Skeletal muscle cell (primary cell): ENCODE measurements around the gene ETF1.
"Not testable (repeated sequence)": the region's sequence is repeated elsewhere in the genome, so short reads cannot be mapped to it uniquely, and the experiment has no call there.

Experiments
- DNase-seq: peaks from one replicate; pipeline ENCODE4 v3.0.0-alpha.2; 2010; ENCODE audit warnings: low read depth
- H3K4me3 ChIP-seq: 2 replicates; pipeline ENCODE4 v1.5.1; 2011; ENCODE audit warnings: low read depth, mild to moderate bottlenecking, control low read depth, low read length, moderate library complexity

The ETF1 gene

DNA sequence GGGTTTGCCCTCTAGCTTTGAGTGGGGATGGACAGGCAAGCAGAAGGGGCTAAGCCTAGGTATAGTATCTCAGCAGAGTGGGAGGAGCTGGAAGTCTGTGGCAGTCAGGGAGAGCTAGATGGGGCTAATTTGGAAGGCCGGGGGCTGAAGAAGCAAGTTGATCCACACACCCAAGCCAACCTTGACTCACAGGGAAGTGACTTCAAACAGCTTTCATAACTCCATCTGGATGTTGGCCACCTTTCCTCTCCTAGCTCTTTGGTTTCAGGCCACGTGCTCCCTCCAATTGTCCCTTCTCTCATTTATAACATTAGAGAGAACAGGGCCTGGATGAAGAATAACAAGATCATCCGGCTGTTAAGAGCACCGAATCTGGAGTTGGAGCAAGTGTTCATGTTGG is 40.9 kb downstream of the ETF1 start:
- H3K4me3 ChIP-seq: no peak overlapping the region
- no peak for DNase-seq

DNA sequence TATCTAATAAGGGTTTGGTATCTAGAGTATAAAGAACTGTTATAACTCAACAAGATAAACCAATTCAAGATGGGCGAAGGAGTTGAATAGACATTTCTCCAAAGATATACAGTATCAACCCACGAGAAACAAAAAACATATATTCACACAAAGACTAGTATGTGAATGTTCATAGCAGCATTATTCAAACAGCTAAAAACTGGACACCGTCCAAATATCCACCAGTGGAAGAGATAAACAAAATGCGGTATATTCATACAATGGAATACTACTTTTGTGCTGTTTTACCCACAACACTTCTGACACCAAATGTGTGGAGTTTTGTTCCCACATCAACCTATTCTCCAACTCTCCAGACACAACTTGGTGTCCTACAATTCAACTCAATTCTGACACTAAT is 44.7 kb downstream of the ETF1 start:
- DNase-seq: no peak
- H3K4me3 ChIP-seq: no peak overlapping the region

DNA sequence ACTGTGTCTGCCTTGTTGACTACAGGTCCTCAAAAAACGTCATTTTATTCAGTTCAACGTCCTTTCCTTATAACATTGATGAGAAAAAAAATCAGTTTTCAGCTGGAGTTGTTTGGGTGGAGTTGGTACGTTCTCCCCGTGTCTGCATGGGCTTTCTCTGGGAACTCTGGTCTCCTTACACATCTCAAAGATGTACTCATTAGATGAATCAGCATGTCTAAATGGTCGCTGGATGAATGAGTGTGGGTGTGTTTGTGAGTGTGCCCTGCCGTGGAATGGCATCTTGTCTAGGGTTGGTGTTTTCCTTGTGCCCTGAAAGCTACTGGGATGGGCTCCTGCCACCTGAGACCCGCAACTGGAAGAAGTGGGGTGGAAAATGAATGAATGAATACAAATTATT is 47.7 kb downstream of the ETF1 start:
- H3K4me3 ChIP-seq: no peak overlapping the region
- no peak for DNase-seq

DNA sequence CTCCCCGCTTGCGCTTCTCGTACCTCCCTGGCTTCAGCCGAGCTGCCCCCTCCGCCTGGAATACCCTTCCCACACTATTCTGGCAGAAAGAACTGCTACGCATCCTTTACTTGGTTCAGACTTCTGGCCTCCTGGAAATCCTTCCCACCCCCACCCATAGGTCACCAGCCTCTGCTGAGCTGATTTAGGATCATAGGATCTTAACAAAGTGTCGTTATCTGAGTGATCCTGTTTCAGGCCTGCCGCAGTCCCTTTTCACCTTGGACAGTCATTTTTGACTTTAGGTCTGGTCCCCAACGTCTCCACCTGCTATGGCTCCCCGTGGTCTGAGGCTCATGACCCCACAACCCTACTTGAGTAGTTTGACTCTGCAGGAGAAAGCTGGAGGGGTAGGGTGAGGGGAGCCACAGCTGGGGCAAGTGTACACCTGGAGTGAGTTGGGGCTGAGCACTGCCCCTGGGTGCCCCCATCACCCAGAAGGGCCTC is 50.4 kb downstream of the ETF1 start:
- DNase-seq: no peak
- H3K4me3 ChIP-seq: peak overlapping the region; percentile 50

DNA sequence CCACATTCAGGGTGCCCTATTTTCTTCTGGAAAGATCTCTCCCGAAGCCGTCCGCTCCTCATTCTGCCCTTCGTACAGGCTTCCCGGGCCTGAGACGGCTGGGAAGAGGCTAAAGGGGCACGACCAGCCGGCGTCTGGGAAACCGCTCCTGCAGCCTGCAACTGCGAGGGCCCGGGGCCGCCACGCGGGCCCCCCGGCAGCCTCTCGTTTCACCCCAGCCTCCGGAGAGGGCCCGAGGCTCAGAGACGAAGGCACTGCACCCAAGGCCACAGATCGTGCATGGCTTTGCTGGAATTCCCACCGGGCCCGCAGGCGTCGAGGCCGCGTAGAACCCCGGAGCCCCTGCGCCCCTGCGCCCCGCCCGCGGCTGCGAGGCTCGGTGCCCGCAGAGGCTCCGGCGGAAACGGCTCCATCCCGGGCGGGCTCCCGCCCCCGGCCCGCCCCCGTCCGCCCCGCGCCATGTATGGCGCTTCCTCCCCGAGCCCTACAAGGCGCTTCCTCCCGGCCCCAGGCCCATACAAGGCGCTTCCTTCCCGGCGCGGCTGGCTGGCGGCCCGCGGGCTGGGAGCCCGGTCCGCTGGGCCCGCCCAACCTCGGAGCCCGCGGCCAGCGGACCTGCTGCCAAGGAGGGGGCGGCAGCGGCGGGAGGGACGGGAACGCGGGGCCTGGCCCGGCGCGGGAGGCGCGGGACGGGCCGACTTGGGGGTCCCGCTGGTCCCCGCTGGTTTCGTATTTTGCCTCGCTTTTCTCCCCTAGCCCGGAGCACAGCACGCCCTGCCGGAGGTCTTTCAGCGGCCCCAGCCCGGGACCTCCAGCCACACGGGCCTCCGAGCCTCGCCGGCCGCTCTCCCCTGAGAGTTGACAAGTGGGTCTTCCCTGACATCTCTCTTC is 51.1 kb downstream of the ETF1 start:
- H3K4me3 ChIP-seq: peak overlapping the region; percentile 56
- peak; percentile 75 for DNase-seq

DNA sequence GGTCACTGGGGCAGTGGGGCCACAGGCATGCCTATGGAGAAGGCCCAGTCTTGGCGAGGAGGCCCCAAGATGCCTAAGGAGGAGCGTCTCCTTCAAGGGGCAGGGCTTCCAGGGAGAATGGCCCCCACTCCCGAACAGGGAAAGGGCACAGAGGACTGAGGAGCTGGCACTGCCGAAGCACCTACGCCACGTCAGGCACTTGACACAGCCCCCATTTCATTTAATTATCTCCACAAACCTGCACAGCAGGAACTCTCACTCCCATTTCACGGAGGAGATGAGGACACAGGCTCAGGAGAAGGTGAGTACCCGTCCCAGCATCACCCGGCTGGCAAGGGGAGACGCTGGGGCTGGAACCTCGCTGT is 51.8 kb downstream of the ETF1 start:
- DNase-seq: no peak
- H3K4me3 ChIP-seq: peak overlapping the region; percentile 56

DNA sequence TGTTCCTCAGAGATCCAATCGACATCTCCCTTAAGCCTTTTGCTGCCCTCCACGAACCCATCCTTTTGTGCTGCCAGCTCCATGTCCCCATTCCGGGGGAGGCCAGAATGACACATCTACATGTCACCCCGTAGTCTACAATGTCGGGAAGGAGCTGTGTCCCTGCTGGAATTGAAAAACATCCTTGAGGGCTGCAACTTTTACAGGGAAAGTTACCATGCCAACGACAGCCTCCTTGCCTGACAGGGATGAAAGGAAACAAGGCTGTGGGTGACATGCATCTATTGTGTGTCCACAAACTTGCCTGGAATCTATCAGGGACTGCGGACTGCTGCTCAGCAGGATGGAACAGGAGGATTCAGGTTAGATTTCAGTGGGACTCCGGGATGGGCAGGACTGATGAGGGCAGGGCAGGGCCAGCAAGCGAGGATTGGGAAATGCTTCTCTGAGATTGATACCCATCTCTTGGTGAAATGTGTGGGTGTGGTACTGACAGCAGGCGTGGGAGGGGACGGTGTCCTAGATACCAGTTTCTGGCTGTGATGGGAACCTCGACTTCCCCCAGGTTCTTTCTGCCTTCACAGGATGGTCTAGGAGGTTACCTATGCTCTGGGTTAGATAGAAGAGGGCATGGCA is 52.3 kb downstream of the ETF1 start:
- no peak overlapping the region for H3K4me3 ChIP-seq
- no peak for DNase-seq

DNA sequence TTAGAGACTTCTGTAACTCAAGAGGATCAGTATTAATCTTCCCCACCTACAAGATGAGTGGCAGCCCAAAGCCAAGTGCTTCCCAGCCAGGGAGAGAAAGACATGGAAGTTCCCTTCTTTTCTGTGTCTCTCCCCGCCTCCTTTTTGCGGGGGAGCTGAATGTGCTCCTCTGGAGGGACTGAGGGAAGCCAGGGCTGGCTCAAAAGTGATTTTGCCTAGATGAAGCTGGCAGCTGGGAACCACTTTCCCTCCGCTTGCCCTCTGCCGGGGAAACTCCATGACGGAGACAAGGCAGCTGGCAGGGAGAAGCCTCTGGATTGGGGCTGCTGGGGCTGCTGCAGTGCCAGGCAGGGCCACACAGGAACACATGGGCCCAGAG is 53.4 kb downstream of the ETF1 start:
- no peak for DNase-seq
- no peak overlapping the region for H3K4me3 ChIP-seq

DNA sequence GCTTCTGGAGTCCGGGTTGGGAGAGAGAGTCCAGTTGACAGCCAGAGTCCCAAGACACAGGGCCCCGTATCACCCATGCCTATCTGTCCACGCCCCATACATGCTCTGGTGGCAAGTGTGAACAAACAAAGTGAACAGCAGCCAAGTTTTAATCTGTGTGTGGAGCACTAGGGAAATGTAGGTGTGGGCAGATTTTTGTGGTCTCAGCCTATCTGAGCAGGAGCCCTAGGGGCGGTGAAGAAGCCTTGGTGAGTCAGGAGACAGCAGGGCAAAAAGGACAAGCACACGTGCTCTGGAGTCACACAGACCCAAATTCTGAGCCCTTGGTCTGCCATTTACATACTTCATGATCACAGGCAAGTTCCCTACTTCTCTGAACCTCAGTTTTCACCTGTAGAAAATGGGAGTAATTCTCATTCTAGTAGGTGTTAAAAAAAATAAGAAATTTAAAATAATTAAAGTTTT is 54.5 kb downstream of the ETF1 start:
- H3K4me3 ChIP-seq: no peak overlapping the region
- DNase-seq: no peak

DNA sequence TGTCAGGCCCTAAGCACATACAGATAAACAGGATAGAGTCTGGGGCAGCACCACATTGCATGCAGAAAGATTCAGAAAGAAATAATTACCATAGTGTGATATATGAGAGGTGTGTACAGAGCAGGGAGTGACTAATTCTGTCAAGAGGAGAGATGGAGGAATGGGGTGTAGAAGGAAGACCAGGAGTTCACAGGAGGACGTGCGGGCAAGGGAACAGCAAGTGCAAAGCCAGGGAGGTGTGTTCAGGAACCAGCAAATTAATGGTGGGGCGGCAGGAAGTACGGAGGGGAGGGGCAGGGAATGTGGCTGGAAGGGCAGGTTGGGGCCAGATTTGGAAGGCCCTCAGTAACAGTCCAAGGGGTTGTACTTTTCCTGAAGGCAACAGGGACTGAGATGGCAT is 60.4 kb downstream of the ETF1 start:
- no peak for DNase-seq
- H3K4me3 ChIP-seq: no peak overlapping the region

DNA sequence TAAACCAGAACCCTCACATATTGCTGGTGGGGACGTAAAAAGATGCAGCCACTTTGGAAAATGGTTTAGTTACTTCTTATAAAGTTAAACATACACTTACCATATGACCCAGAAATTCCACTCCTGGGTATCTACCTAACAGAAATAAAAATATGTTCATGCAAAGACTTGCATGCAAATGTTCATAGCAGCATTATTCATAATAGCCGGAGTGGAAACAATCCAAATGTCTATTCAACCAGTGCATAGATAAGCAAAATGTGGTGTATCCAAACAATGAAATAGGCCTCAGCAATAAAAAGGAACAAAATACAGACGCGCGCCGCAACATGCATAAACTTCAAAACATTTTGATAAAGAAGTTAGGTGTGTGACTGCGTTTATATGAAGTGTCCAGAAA is 66.1 kb downstream of the ETF1 start:
- H3K4me3 ChIP-seq: no peak overlapping the region
- no peak for DNase-seq

DNA sequence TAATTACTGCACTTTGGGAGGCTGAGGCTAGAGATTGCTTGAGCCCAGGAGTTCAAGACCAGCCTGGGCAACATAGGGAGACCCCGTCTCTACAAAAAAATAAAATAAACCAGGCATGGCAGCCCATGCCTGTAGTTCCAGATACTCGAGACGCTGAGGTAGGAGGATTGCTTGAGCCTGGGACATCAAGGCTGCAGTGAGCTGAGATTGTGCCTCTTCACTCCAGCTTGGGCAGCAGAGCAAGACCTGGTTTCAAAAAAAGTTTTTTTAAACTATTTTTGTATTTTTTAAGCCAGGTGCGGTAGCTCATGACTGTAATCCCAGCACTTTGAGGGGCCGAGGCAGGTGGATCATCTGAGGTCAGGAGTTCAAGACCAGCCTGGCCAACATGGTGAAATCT is 69.9 kb downstream of the ETF1 start:
- DNase-seq, H3K4me3 ChIP-seq: not testable (repeated sequence)

DNA sequence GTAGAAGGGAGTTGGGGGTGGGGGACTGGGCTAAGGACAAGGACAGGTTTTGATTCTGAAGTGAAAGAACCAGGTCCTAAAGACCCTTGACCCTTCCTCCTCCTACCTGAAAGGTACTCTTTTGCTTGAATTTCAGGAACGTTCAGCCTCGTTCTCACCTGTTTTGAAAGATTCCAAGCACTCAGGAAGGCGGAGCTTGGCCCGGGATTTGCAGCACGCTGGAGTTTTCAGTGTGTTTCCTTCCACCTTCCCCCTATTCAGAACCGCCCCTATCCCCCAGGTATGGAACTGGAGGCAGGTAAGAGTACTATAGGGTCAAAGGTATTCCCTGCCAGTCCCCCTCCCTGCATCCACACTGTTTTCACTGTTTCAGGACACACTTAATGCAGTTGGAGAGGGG is 70.7 kb downstream of the ETF1 start:
- no peak for DNase-seq
- H3K4me3 ChIP-seq: no peak overlapping the region

DNA sequence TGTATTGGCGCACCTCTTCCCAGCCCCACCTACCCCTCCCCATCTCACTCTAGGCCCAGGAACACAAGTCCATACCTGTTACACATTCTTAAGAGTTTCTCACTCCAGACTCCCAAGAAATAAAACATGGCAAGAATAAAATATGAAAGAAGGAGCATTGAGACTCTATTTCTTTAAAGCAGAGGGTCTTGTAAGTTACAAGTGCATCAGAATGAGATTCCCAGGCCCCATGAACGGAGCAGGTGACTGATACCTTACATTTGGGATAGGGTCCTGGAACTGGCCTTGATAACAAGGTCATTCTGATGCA is 72.0 kb downstream of the ETF1 start:
- no peak for DNase-seq
- no peak overlapping the region for H3K4me3 ChIP-seq

DNA sequence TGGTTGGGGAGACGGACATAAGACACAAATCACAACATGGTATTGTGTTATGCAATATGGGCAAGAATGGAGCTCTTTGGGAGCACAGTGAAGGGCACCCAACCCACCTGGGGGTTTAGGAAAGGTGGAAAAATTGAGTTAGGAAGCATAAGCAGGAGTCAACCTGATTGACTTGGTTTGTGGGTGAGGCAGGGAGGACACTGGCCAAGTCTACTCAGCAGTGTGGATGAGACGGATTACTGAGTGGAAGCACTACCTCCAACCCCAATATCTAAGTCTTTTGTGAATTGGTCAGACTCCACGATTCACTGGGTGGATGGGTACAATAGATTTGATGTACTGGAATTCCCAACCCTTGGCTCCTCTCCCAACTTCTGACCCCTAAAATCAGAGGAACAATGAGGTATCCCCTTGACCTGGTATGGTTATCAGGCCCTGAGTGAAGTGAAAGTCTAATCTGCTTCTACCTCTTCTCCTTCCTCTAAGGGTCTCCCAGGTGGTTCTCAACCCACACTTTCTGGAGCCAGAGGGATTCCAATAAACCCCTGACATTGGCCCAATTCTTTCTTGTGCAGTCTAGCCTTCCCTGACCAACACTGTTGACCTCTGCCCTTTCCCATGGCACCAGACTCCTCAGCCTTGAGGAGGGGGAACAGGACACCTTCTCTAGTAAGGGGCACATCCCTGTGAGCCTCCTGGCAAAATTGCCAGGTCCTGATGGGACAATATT is 72.5 kb downstream of the ETF1 start:
- DNase-seq: no peak
- H3K4me3 ChIP-seq: no peak overlapping the region

DNA sequence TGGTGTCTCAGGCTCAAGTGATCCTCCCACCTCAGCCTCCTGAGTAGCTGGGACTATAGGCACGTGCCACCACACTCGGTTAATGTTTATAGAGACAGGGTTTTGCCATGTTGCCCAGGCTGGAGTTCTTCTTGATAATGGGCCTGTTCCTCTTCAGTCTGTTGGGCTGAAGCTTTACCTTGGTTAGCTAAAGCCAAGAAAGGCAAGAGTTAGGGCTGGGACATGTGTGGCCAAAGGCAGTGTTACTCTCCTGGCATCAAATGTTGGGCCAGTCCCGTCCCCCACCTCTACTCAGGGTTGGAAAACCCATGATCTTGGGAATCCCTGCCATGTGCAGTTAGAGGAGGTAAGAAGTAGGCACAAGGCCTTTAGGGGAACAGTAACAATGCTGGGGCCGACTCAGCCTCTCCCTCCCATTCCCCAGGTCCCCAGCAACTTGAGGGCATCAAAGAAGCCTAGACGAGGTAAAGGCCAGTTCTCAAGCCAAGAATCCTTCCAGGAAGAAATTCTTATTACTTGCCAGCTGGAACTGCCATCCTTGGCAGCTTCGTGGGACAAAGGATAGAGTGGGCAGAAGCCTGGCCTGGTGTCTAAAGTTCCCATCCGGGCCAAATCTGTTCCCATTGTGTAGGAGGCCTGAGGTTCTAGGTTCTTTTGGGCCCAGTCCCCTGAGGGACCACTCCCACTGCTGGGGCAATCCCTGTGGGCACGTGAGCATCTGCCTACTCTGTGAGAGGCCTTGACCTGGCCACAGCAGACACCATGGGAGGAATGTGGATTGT is 73.3 kb downstream of the ETF1 start:
- no peak overlapping the region for H3K4me3 ChIP-seq
- peak; percentile 80 for DNase-seq

DNA sequence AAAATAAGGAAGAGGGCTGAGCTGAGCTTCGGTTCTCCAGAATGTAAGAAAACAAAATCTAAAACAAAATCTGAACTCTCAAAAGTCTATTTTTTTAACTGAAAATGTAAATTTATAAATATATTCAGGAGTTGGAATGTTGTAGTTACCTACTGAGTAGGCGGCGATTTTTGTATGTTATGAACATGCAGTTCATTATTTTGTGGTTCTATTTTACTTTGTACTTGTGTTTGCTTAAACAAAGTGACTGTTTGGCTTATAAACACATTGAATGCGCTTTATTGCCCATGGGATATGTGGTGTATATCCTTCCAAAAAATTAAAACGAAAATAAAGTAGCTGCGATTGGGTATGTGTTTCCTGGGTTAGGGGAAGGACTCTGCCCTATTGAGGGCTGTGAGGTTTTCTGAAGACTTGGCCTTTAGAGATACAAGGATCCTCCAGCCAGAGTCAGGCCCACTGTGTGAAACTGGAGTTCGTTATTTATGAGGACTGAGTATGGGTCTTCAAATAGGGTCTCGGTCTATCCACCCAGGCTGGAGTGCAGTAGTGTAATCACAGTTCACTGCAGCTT is 74.0 kb downstream of the ETF1 start:
- no peak for DNase-seq
- H3K4me3 ChIP-seq: no peak overlapping the region

DNA sequence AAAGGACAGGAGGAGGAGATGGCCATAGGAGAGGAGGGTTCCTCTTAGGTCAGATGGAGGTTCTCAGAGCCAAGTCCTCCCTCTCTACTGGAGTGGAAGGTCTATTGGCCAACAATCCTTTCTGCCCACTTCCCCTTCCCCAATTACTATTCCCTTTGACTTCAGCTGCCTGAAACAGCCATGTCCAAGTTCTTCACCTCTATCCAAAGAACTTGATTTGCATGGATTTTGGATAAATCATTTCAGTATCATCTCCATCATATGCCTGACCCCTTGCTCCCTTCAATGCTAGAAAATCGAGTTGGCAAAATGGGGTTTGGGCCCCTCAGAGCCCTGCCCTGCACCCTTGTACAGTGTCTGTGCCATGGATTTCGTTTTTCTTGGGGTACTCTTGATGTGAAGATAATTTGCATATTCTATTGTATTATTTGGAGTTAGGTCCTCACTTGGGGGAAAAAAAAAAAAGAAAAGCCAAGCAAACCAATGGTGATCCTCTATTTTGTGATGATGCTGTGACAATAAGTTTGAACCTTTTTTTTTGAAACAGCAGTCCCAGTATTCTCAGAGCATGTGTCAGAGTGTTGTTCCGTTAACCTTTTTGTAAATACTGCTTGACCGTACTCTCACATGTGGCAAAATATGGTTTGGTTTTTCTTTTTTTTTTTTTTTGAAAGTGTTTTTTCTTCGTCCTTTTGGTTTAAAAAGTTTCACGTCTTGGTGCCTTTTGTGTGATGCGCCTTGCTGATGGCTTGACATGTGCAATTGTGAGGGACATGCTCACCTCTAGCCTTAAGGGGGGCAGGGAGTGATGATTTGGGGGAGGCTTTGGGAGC is 74.7 kb downstream of the ETF1 start:
- DNase-seq: no peak
- peak overlapping the region; percentile 76 for H3K4me3 ChIP-seq

DNA sequence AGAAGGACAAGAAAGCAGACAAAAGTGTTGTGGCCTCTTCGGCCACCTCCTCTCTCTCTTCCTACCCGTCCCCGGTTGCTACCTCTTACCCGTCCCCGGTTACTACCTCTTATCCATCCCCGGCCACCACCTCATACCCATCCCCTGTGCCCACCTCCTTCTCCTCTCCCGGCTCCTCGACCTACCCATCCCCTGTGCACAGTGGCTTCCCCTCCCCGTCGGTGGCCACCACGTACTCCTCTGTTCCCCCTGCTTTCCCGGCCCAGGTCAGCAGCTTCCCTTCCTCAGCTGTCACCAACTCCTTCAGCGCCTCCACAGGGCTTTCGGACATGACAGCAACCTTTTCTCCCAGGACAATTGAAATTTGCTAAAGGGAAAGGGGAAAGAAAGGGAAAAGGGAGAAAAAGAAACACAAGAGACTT is 75.3 kb downstream of the ETF1 start:
- peak overlapping the region; percentile 76 for H3K4me3 ChIP-seq
- no peak for DNase-seq
